ENCODE measurements around the gene CRLF2. TPM values are rescaled to one million over a fixed set of nuclear protein-coding genes. Genes with fewer than 3 reads are reported as not detected.
A peak's percentile ranks its signal among the peaks of the same experiment; 100 is the strongest.
"Not testable (repeated sequence)": the region's sequence is repeated elsewhere in the genome, so short reads cannot be mapped to it uniquely, and the experiment has no call there.

Gene CRLF2
- total and polyA plus RNA-seq, 2 donors from 2014 or later, result 1.6 TPM; not detected in 1

GRCh38 chrX:1162119-1162916 is 50.1 kb downstream of the CRLF2 start:
- Histone ChIP-seq H3K9me3 (ENCODE audit: control insufficient read depth in 2 of 3, insufficient read depth in 1 of 3, low read length in 3 of 3) (no peaks in the 10 kb centered on the region), H3K27me3 (ENCODE audit: control insufficient read depth, insufficient read depth, low read length) (no peaks in the 10 kb centered on the region), H3K36me3 (ENCODE audit: control insufficient read depth in 2 of 3, insufficient read depth in 3 of 3, low read length in 3 of 3) (no peaks in the 10 kb centered on the region), H3K9ac (ENCODE audit: low read length in 3 of 3) (no peak overlapping the region), H3K27ac (ENCODE audit: low read depth in 2 of 2, low read length in 2 of 2) (no peak overlapping the region), H3K4me1 (ENCODE audit: control insufficient read depth in 2 of 3, insufficient read depth in 2 of 3, low read depth in 1 of 3, low read length in 3 of 3) (no peaks in the 10 kb centered on the region), H3K4me3 (ENCODE audit: low read length in 3 of 3) (no peak overlapping the region)
- intact Hi-C loops (cut with DNase I), result no loop called here
- TF ChIP-seq, protein P1, sequence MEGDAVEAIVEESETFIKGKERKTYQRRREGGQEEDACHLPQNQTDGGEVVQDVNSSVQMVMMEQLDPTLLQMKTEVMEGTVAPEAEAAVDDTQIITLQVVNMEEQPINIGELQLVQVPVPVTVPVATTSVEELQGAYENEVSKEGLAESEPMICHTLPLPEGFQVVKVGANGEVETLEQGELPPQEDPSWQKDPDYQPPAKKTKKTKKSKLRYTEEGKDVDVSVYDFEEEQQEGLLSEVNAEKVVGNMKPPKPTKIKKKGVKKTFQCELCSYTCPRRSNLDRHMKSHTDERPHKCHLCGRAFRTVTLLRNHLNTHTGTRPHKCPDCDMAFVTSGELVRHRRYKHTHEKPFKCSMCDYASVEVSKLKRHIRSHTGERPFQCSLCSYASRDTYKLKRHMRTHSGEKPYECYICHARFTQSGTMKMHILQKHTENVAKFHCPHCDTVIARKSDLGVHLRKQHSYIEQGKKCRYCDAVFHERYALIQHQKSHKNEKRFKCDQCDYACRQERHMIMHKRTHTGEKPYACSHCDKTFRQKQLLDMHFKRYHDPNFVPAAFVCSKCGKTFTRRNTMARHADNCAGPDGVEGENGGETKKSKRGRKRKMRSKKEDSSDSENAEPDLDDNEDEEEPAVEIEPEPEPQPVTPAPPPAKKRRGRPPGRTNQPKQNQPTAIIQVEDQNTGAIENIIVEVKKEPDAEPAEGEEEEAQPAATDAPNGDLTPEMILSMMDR (IDR thresholded peaks at IDR 0.05; ENCODE audit: borderline replicate concordance, extremely low read depth, insufficient read depth), result no peak
- DNase-seq (peak in 1 of 5 donors; percentile 27), FAIRE-seq (no peak)

DNA sequence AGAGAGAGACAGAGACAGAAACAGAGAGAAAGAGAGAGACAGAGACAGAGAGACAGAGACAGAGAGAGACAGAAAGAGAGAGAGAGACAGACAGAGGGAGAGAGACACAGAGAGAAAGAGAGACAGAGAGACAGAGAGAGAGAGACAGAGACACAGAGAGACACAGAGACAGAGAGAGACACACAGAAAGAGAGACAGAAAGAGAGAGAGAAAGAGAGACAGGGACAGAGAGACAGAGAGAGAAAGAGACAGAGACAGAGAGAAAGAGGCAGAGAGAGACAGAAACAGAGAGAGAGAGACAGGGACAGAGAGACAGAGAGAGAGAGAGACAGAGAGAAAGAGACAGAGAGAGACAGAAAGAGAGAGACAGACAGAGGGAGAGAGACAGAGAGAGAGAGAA is 52.9 kb downstream of the CRLF2 start:
- TF ChIP-seq, protein P1 (IDR thresholded peaks at IDR 0.05; ENCODE audit: borderline replicate concordance, extremely low read depth, insufficient read depth), result no peak
- FAIRE-seq (no peak), DNase-seq (no peak)
- intact Hi-C loops (cut with DNase I), result no loop called here
- Histone ChIP-seq H3K4me1 (ENCODE audit: control insufficient read depth in 2 of 3, insufficient read depth in 2 of 3, low read depth in 1 of 3, low read length in 3 of 3) (no peaks in the 10 kb centered on the region), H3K4me3 (ENCODE audit: low read length in 3 of 3) (no peak overlapping the region), H3K27me3 (ENCODE audit: control insufficient read depth, insufficient read depth, low read length) (no peaks in the 10 kb centered on the region), H3K9me3 (ENCODE audit: control insufficient read depth in 2 of 3, insufficient read depth in 1 of 3, low read length in 3 of 3) (no peaks in the 10 kb centered on the region), H3K36me3 (ENCODE audit: control insufficient read depth in 2 of 3, insufficient read depth in 3 of 3, low read length in 3 of 3) (no peaks in the 10 kb centered on the region), H3K9ac (ENCODE audit: low read length in 3 of 3) (no peak overlapping the region), H3K27ac (ENCODE audit: low read depth in 2 of 2, low read length in 2 of 2) (no peak overlapping the region)

DNA sequence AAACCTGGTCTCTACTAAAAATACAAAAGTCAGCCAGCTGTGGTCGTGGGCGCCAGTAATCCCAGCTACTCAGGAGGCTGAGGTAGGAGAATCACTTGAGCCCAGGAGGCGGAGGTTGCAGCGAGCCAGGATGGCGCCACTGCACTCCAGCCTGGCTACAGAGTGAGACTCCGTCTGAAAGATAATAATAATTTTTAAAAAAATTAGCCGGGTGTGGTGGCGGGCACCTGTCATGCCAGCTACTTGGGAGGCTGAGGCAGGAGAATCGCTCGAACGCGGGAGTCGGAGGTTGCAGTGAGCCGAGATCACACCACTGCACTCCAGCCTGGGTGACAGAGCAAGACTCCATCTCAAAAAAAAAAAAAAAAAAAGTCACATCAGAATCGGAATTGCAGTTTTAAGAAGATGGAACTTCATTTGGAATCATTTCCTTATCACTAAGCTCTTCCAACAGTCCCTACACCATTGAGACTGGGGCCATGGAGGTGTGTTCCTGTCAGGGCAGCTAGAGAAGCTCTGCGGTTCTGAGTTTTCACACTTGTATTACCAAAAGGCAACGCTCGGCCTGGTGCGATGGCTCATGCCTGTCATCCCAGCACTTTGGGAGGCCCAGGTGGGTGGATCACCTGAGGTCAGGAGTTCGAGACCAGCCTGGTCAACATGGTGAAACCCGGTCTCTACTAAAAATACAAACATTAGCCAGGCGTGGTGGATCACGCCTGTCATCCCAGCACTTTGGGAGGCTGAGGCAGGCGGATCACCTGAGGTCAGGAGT is 55.6 kb downstream of the CRLF2 start:
- H3K4me1 ChIP-seq (ENCODE audit: control insufficient read depth in 2 of 3, insufficient read depth in 2 of 3, low read depth in 1 of 3, low read length in 3 of 3), result not testable (repeated sequence)

GRCh38 chrX:1153940-1154339 is 58.5 kb downstream of the CRLF2 start:
- Histone ChIP-seq H3K27ac (ENCODE audit: low read depth in 2 of 2, low read length in 2 of 2) (no peak overlapping the region), H3K9ac (ENCODE audit: low read length in 3 of 3) (no peak overlapping the region), H3K27me3 (ENCODE audit: control insufficient read depth, insufficient read depth, low read length) (no peaks in the 10 kb centered on the region), H3K4me3 (ENCODE audit: low read length in 3 of 3) (no peak overlapping the region), H3K36me3 (ENCODE audit: control insufficient read depth in 2 of 3, insufficient read depth in 3 of 3, low read length in 3 of 3) (no peaks in the 10 kb centered on the region), H3K9me3 (ENCODE audit: control insufficient read depth in 2 of 3, insufficient read depth in 1 of 3, low read length in 3 of 3) (no peaks in the 10 kb centered on the region), H3K4me1 (ENCODE audit: control insufficient read depth in 2 of 3, insufficient read depth in 2 of 3, low read depth in 1 of 3, low read length in 3 of 3) (no peaks in the 10 kb centered on the region)
- FAIRE-seq (no peak), DNase-seq (no peak)
- TF ChIP-seq, protein P1 (IDR thresholded peaks at IDR 0.05; ENCODE audit: borderline replicate concordance, extremely low read depth, insufficient read depth), result no peak
- intact Hi-C loops (cut with DNase I), result no loop called here

More for the DNA sequence above, 55.6 kb downstream of the CRLF2 start:
- intact Hi-C loops (cut with DNase I); H3K36me3 ChIP-seq (ENCODE audit: control insufficient read depth in 2 of 3, insufficient read depth in 3 of 3, low read length in 3 of 3); H3K9me3 ChIP-seq (ENCODE audit: control insufficient read depth in 2 of 3, insufficient read depth in 1 of 3, low read length in 3 of 3); H3K4me3 ChIP-seq (ENCODE audit: low read length in 3 of 3); H3K27ac ChIP-seq (ENCODE audit: low read depth in 2 of 2, low read length in 2 of 2); FAIRE-seq; DNase-seq; H3K27me3 ChIP-seq (ENCODE audit: control insufficient read depth, insufficient read depth, low read length); H3K9ac ChIP-seq (ENCODE audit: low read length in 3 of 3): not testable (repeated sequence)

Data from kidney (tissue), 14 donors.